ENCODE data around the gene SKP2. TPM values are rescaled to one million over a fixed set of nuclear protein-coding genes. Genes with fewer than 3 reads are reported as not detected.

Gene SKP2
- polyA plus RNA-seq, 1 donor from 2014 or later, result 26.0 TPM

DNA sequence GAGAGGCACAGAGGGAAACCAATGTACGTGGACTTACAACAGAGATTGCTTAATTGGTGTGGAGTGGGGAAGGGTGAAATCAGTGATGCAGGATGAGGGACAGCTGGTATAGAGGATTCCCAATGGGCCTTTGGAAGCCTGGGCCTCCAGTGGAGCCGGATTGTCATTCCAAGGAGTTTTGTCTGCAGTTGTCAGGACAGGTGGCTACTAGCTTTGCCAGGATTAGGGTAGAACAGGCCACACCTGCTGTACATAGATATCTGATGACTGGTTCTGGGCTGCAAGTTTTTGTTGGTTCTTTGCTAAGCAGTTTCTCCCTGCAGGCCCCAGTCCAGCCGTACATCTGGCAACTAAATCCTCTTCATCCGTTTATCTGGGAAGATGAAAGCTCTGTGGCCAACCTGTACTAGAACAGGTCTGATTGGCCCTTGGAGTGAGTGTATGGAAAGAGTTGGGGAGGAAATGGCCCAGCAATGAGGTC lies 4.2 kb downstream of the SKP2 start:
- Histone ChIP-seq H3K27ac (ENCODE audit: low read length) (no peak overlapping the region), H3K9me3 (ENCODE audit: low read length) (no peaks in the 10 kb centered on the region), H4K20me1 (ENCODE audit: insufficient read depth) (no peaks in the 10 kb centered on the region), H3K36me3 (ENCODE audit: insufficient read depth, low read length) (peaks cover 18% of the 10 kb centered on the region), H3K4me3 (ENCODE audit: low read length) (no peak overlapping the region), H2AFZ (ENCODE audit: low read depth, low read length) (no peak overlapping the region), H3K9me2 (ENCODE audit: insufficient read depth, low read length) (no peaks in the 10 kb centered on the region), H3F3A (ENCODE audit: insufficient read depth, low read length, poor library complexity, severe bottlenecking) (no peaks in the 10 kb centered on the region), H3K9ac (ENCODE audit: low read length) (no peak overlapping the region), H3K79me2 (replicated peaks; ENCODE audit: insufficient read depth, low read length) (peaks cover 28% of the 10 kb centered on the region), H3K4me2 (ENCODE audit: low read length) (no peak overlapping the region), H3K27me3 (ENCODE audit: insufficient read depth, low read depth, low read length) (no peaks in the 10 kb centered on the region)
- TF ChIP-seq RAD21 (conservative IDR thresholded peaks at IDR 0.05) (no peak), EZH2 (IDR thresholded peaks at IDR 0.05; ENCODE audit: borderline replicate concordance, insufficient read depth, low read length, poor library complexity, severe bottlenecking) (no peak), TAF1 (IDR thresholded peaks at IDR 0.05; ENCODE audit: low read depth) (no peak), SMC3 (conservative IDR thresholded peaks at IDR 0.05; ENCODE audit: poor library complexity) (no peak), POLR2AphosphoS5 (IDR thresholded peaks at IDR 0.05) (no peak), MXI1 (conservative IDR thresholded peaks at IDR 0.05; ENCODE audit: poor library complexity, severe bottlenecking) (no peak), EP300 (conservative IDR thresholded peaks at IDR 0.05; ENCODE audit: poor library complexity, severe bottlenecking) (no peak)
- TF ChIP-seq, protein P1, sequence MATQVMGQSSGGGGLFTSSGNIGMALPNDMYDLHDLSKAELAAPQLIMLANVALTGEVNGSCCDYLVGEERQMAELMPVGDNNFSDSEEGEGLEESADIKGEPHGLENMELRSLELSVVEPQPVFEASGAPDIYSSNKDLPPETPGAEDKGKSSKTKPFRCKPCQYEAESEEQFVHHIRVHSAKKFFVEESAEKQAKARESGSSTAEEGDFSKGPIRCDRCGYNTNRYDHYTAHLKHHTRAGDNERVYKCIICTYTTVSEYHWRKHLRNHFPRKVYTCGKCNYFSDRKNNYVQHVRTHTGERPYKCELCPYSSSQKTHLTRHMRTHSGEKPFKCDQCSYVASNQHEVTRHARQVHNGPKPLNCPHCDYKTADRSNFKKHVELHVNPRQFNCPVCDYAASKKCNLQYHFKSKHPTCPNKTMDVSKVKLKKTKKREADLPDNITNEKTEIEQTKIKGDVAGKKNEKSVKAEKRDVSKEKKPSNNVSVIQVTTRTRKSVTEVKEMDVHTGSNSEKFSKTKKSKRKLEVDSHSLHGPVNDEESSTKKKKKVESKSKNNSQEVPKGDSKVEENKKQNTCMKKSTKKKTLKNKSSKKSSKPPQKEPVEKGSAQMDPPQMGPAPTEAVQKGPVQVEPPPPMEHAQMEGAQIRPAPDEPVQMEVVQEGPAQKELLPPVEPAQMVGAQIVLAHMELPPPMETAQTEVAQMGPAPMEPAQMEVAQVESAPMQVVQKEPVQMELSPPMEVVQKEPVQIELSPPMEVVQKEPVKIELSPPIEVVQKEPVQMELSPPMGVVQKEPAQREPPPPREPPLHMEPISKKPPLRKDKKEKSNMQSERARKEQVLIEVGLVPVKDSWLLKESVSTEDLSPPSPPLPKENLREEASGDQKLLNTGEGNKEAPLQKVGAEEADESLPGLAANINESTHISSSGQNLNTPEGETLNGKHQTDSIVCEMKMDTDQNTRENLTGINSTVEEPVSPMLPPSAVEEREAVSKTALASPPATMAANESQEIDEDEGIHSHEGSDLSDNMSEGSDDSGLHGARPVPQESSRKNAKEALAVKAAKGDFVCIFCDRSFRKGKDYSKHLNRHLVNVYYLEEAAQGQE (IDR thresholded peaks at IDR 0.05; ENCODE audit: borderline replicate concordance), result no peak
- TF ChIP-seq, protein P2, sequence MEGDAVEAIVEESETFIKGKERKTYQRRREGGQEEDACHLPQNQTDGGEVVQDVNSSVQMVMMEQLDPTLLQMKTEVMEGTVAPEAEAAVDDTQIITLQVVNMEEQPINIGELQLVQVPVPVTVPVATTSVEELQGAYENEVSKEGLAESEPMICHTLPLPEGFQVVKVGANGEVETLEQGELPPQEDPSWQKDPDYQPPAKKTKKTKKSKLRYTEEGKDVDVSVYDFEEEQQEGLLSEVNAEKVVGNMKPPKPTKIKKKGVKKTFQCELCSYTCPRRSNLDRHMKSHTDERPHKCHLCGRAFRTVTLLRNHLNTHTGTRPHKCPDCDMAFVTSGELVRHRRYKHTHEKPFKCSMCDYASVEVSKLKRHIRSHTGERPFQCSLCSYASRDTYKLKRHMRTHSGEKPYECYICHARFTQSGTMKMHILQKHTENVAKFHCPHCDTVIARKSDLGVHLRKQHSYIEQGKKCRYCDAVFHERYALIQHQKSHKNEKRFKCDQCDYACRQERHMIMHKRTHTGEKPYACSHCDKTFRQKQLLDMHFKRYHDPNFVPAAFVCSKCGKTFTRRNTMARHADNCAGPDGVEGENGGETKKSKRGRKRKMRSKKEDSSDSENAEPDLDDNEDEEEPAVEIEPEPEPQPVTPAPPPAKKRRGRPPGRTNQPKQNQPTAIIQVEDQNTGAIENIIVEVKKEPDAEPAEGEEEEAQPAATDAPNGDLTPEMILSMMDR (IDR thresholded peaks at IDR 0.05; ENCODE audit: poor library complexity, severe bottlenecking), result no peak

DNA sequence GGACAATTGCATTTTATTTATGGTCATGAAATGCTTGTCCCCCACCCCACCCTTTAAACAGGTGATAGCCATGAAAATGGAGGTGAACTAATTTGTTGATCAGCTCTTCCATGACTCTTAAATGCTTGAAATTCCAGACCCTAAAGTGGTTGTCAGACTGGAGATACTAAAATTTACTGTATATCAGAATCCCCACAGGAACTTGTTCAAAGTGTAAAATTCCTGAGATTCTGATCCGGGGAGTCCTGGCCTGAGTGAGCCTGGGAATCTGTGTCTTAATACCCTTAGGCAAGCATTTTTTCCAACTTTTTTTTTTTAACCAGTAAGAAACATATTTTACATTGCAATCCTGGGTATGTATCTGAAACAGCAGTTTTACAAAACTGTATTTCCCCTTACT lies 4.7 kb downstream of the SKP2 start:
- Histone ChIP-seq H3K79me2 (replicated peaks; ENCODE audit: insufficient read depth, low read length) (peaks cover 28% of the 10 kb centered on the region), H3F3A (ENCODE audit: insufficient read depth, low read length, poor library complexity, severe bottlenecking) (no peaks in the 10 kb centered on the region), H3K27me3 (ENCODE audit: insufficient read depth, low read depth, low read length) (no peaks in the 10 kb centered on the region), H3K9me3 (ENCODE audit: low read length) (no peaks in the 10 kb centered on the region), H3K4me3 (ENCODE audit: low read length) (no peak overlapping the region), H4K20me1 (ENCODE audit: insufficient read depth) (no peaks in the 10 kb centered on the region), H3K4me2 (ENCODE audit: low read length) (no peak overlapping the region), H3K27ac (ENCODE audit: low read length) (no peak overlapping the region), H3K9ac (ENCODE audit: low read length) (no peak overlapping the region), H3K36me3 (ENCODE audit: insufficient read depth, low read length) (peaks cover 18% of the 10 kb centered on the region), H3K9me2 (ENCODE audit: insufficient read depth, low read length) (no peaks in the 10 kb centered on the region), H2AFZ (ENCODE audit: low read depth, low read length) (no peak overlapping the region)
- TF ChIP-seq RAD21 (conservative IDR thresholded peaks at IDR 0.05) (no peak), MXI1 (conservative IDR thresholded peaks at IDR 0.05; ENCODE audit: poor library complexity, severe bottlenecking) (no peak), EZH2 (IDR thresholded peaks at IDR 0.05; ENCODE audit: borderline replicate concordance, insufficient read depth, low read length, poor library complexity, severe bottlenecking) (no peak), TAF1 (IDR thresholded peaks at IDR 0.05; ENCODE audit: low read depth) (no peak)
- TF ChIP-seq, protein P2 (IDR thresholded peaks at IDR 0.05; ENCODE audit: poor library complexity, severe bottlenecking), result no peak

Measured in neural cell (in vitro differentiated cells).